Esophagus (tissue), 2 donors: ENCODE results near the gene PIH1D2. TPM values are rescaled to one million over a fixed set of nuclear protein-coding genes. Genes with fewer than 3 reads are reported as not detected.
"Not testable (repeated sequence)": the region's sequence is repeated elsewhere in the genome, so short reads cannot be mapped to it uniquely, and the experiment has no call there.

Source experiments
- H3K27ac ChIP-seq, 2 donors: one replicate each; pipeline ENCODE4 v1.5.1; 2013; ENCODE audit warnings: low read depth in 2 of 2, mild to moderate bottlenecking in 2 of 2, inconsistent platforms in 1 of 2, low read length in 1 of 2, moderate library complexity in 1 of 2
- H3K27me3 ChIP-seq, 2 donors: one replicate each; pipeline ENCODE4 v1.6.1; 2013; ENCODE audit warnings: low read length in 2 of 2, control low read depth in 1 of 2, mild to moderate bottlenecking in 1 of 2; ENCODE audit not compliant: insufficient read depth in 2 of 2, control insufficient read depth in 1 of 2
- H3K36me3 ChIP-seq, 2 donors: one replicate each; pipeline ENCODE4 v1.6.1; 2013; ENCODE audit warnings: low read length in 1 of 2; ENCODE audit not compliant: control insufficient read depth in 2 of 2, insufficient read depth in 2 of 2
- H3K4me1 ChIP-seq, 2 donors: one replicate each; pipeline ENCODE4 v1.6.1; 2013; ENCODE audit warnings: low read length in 1 of 2; ENCODE audit not compliant: control insufficient read depth in 2 of 2, insufficient read depth in 2 of 2
- H3K4me3 ChIP-seq, 2 donors: one replicate each; pipeline ENCODE4 v1.5.1; 2013; ENCODE audit warnings: low read length in 2 of 2, mild to moderate bottlenecking in 2 of 2, low read depth in 1 of 2, moderate library complexity in 1 of 2
- H3K9me3 ChIP-seq, 2 donors: one replicate each; pipeline ENCODE4 v1.6.1; 2013; ENCODE audit warnings: mild to moderate bottlenecking in 2 of 2, low read depth in 1 of 2, low read length in 1 of 2, moderate library complexity in 1 of 2; ENCODE audit not compliant: control insufficient read depth in 2 of 2, insufficient read depth in 1 of 2
- WGBS, 2 donors: extraction: QIAGEN DNeasy Blood & Tissue Kit; methylation state at CpG; one replicate each; pipeline ENCODE4 v1.1.7; 2013; 5-methylcytosine and 5-hydroxymethylcytosine counted together
- polyA plus RNA-seq, 2 donors: library from polyadenylated mRNA; stranded (reverse); fragments of 200-250 nt; gene quantifications; one replicate each; pipeline ENCODE4 v1.2.3, GENCODE V29; 2013
- donor health status: healthy with polysubstance abuse.
- donor health status: Bipolar disorder and iron deficiency.

The PIH1D2 gene
- polyA plus RNA-seq, 2 donors: 1.7 to 1.8 TPM

- 32 to 39% methylated on average over 1 of the region's 1 CpG for WGBS, 2 donors
- Histone ChIP-seq H3K36me3 (peaks cover 5 to 8% of the 10 kb centered on the region in 2 donors), H3K9me3 (no peaks in the 10 kb centered on the region), H3K27ac (no peak overlapping the region), H3K4me3 (no peak overlapping the region), H3K27me3 (no peaks in the 10 kb centered on the region), H3K4me1 (no peaks in the 10 kb centered on the region)
Observed at GRCh38 chr11:112058103-112058502, 15.7 kb downstream of the PIH1D2 start.

GRCh38 chr11:112057170-112057569 is 16.6 kb downstream of the PIH1D2 start:
- H3K4me3 ChIP-seq: no peak overlapping the region
- no peaks in the 10 kb centered on the region for H3K4me1 ChIP-seq
- no peaks in the 10 kb centered on the region for H3K9me3 ChIP-seq
- WGBS, 2 donors: 74 to 78% methylated on average over 4 of the region's 4 CpGs
- no peak overlapping the region for H3K27ac ChIP-seq
- no peaks in the 10 kb centered on the region for H3K27me3 ChIP-seq
- H3K36me3 ChIP-seq: peaks cover 8 to 9% of the 10 kb centered on the region in 2 donors

DNA sequence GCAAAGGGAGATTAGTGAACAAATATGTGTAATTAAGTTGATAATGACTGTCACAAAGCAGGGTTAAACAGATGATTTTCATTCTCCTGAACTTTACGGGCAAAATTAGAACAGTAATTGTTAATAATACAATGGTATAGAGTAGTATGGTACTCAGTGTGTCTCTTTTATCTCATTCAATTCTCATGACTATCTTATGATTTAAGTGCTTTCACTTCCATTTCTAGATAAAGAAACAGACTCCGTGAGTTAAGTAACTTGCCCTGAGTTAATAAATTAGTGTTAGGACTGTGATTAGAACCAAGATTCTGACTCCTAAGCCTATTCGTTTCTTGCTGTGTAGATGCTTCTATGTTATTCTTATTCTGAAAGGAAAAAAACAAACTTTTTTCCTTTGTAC is 22.0 kb downstream of the PIH1D2 start:
- no peaks in the 10 kb centered on the region for H3K27me3 ChIP-seq
- H3K27ac ChIP-seq: no peak overlapping the region
- peaks cover 5 to 6% of the 10 kb centered on the region in 2 donors for H3K36me3 ChIP-seq
- WGBS, 2 donors: 91 to 97% methylated on average over 3 of the region's 3 CpGs
- no peaks in the 10 kb centered on the region for H3K4me1 ChIP-seq
- no peaks in the 10 kb centered on the region for H3K9me3 ChIP-seq
- H3K4me3 ChIP-seq: no peak overlapping the region

DNA sequence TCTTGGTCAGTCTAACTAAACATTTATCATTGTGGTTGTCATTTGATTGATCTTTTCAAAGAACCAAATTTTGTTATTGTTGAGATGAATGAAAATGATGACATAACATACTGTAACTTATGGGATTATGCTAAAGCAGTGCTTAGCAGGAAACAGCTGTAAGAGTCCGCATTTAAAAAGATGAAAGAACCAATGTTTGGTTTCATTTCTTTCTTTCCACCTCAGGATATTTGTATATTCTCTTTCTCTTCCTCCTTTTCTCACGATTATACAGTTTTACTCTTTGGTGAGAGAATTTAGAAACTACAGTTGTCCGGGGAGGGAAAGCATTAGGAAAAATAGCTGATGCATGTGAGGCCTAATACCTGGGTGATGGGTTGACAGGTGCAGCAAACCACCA is 23.1 kb downstream of the PIH1D2 start:
- Histone ChIP-seq H3K36me3 (peaks cover 5 to 6% of the 10 kb centered on the region in 2 donors), H3K9me3 (no peaks in the 10 kb centered on the region), H3K27me3 (no peaks in the 10 kb centered on the region), H3K4me3 (no peak overlapping the region), H3K27ac (no peak overlapping the region), H3K4me1 (no peaks in the 10 kb centered on the region)
- WGBS, 2 donors: 82 to 85% methylated on average over 3 of the region's 3 CpGs

- H3K27ac ChIP-seq: no peak overlapping the region
- H3K36me3 ChIP-seq: peaks cover 4 to 8% of the 10 kb centered on the region in 2 donors
- 49 to 50% methylated on average over 2 of the region's 2 CpGs for WGBS, 2 donors
Observed at GRCh38 chr11:112049777-112050176, 24.0 kb downstream of the PIH1D2 start.

DNA sequence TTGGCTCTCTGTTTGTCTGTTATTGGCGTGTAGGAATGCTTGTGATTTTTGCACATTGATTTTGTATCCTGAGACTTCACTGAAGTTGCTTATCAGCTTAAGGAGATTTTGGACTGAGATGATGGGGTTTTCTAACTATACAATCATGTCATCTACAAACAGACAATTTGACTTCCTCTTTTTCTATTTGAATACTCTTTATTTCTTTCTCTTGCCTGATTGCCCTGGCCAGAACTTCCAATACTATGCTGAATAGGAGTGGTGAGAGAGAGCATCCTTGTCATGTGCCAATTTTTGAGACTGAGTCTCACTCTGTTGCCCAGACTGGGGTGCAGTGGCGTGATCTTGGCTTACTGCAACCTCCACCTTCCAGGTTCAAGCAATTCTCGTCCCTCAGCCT is 25.6 kb downstream of the PIH1D2 start:
- 93 to 97% methylated on average over 3 of the region's 3 CpGs for WGBS, 2 donors

More at GRCh38 chr11:112049777-112050176, 24.0 kb downstream of the PIH1D2 start:
- no peaks in the 10 kb centered on the region for H3K27me3 ChIP-seq
- H3K9me3 ChIP-seq: no peaks in the 10 kb centered on the region
- no peak overlapping the region for H3K4me3 ChIP-seq
- no peaks in the 10 kb centered on the region for H3K4me1 ChIP-seq

GRCh38 chr11:112046647-112047046 is 27.2 kb downstream of the PIH1D2 start:
- not testable (repeated sequence) for H3K4me3 ChIP-seq, H3K4me1 ChIP-seq, H3K27me3 ChIP-seq, H3K36me3 ChIP-seq, H3K9me3 ChIP-seq, H3K27ac ChIP-seq
- WGBS, 2 donors: 100% methylated on average over 2 of the region's 2 CpGs

More for the DNA sequence above, 25.6 kb downstream of the PIH1D2 start:
- H3K36me3 ChIP-seq, H3K4me1 ChIP-seq, H3K27me3 ChIP-seq, H3K9me3 ChIP-seq, H3K4me3 ChIP-seq, H3K27ac ChIP-seq: not testable (repeated sequence)

- H3K4me3 ChIP-seq: no peak overlapping the region
- no peak overlapping the region for H3K27ac ChIP-seq
- WGBS, 2 donors: 80 to 97% methylated on average over 4 of the region's 4 CpGs
- H3K4me1 ChIP-seq: no peaks in the 10 kb centered on the region
- H3K36me3 ChIP-seq: peaks cover 0 to 3% of the 10 kb centered on the region in 2 donors
- H3K27me3 ChIP-seq: no peaks in the 10 kb centered on the region
- H3K9me3 ChIP-seq: no peaks in the 10 kb centered on the region
Observed at GRCh38 chr11:112044961-112045360, 28.9 kb downstream of the PIH1D2 start.

GRCh38 chr11:112042961-112043304 is 30.9 kb downstream of the PIH1D2 start:
- Histone ChIP-seq H3K4me1 (no peaks in the 10 kb centered on the region), H3K36me3 (peaks cover 0 to 3% of the 10 kb centered on the region in 2 donors), H3K4me3 (no peak overlapping the region), H3K27me3 (no peaks in the 10 kb centered on the region), H3K27ac (no peak overlapping the region), H3K9me3 (no peaks in the 10 kb centered on the region)
- WGBS, 2 donors: 89 to 95% methylated on average over 2 of the region's 2 CpGs

DNA sequence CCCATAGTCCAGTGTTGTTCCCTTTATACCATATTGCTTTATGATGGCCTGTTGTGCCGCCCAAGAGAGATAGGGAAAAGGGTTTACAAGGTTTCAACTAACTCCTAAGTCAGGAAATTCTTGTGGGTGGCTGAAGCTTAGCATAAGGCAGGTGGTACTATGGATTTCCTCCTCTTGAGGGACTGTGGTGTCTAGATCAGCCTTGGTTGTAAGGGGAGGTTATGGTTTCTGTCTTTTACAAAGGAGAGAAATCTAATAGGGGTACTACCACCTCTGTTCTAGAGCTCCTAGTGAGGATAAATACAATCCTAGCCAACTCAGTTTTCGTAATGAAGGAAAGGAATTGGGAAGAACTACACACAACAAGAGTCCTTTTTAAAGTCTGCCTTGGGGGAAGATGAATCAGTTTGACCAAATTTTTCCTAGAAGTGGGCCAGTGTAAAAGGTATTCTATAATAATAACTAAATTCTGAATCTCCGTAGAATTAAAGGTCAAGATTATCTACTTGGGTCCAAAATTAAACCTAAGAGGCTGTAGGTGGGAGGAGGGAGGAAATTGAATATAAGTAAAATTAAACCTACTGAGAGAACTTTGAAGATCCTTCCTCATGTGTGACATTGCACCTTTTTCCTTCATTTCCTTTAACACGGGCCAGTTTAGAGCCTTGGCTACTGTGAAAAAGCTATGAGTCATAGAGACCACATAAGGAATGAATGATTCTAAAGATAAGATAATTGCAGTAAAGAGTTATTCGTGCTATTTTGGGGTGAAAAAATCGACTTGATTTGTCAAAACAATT is 31.5 kb downstream of the PIH1D2 start:
- Histone ChIP-seq H3K4me1 (no peaks in the 10 kb centered on the region), H3K4me3 (no peak overlapping the region), H3K9me3 (no peaks in the 10 kb centered on the region), H3K27ac (no peak overlapping the region), H3K36me3 (peaks cover 2 to 3% of the 10 kb centered on the region in 2 donors), H3K27me3 (no peaks in the 10 kb centered on the region)
- WGBS, 2 donors: 64 to 68% methylated on average over 6 of the region's 6 CpGs
